PC-9 (cell line): Measurements from ENCODE around the gene AIFM1. TPM values are rescaled to one million over a fixed set of nuclear protein-coding genes. Genes with fewer than 3 reads are reported as not detected.
A peak's percentile ranks its signal among the peaks of the same experiment; 100 is the strongest.

ENCODE experiments used
- BruUV-seq: library from RNA; stranded (reverse); fragments of 400-500 nt; replicated peaks from 2 replicates; lab custom pipeline; 2021; lab: Mats Ljungman, UMichigan
- CTCF ChIA-PET: fragments of 300-600 bp; sonication (Branson Sonifier 250); formaldehyde crosslinking; loops from one replicate; lab custom pipeline; 2022; ENCODE audit warnings: antibody characterized with exemption; lab: Charles Lee
- POLR2A ChIA-PET: fragments of 300-600 bp; sonication (Branson Sonifier 250); formaldehyde crosslinking; loops from one replicate; lab custom pipeline; 2022; ENCODE audit warnings: antibody characterized with exemption; ENCODE audit not compliant: unreplicated experiment; lab: Charles Lee
- DNase-seq, 2 experiments: peaks; one replicate each; pipeline versions ENCODE4 v3.0.0 to v3.0.0-alpha.2; 2015 to 2022; ENCODE audit warnings: mixed read lengths in 1 of 2
- H2AFZ ChIP-seq: fragments of 200-600 bp; sonication (generic); 2 replicates; pipeline ENCODE4 v1.8.1; 2017; ENCODE audit warnings: antibody characterized with exemption
- H3F3A ChIP-seq: fragments of 200-600 bp; sonication (generic); 2 replicates; pipeline ENCODE4 v1.8.1; 2017; ENCODE audit warnings: antibody characterized with exemption, mild to moderate bottlenecking, low read depth; ENCODE audit not compliant: insufficient read depth
- H3K27ac ChIP-seq: fragments of 200-600 bp; sonication (generic); 2 replicates; pipeline ENCODE4 v1.6.1; 2016; ENCODE audit warnings: mixed run types
- H3K27me3 ChIP-seq: fragments of 200-600 bp; sonication (generic); 2 replicates; pipeline ENCODE4 v1.6.1; 2016; ENCODE audit warnings: low read depth, mixed run types; ENCODE audit not compliant: insufficient read depth
- H3K36me3 ChIP-seq: fragments of 200-600 bp; sonication (generic); 2 replicates; pipeline ENCODE4 v1.6.1; 2016; ENCODE audit warnings: low read depth, mixed run types
- H3K4me1 ChIP-seq: fragments of 200-600 bp; sonication (generic); replicated peaks from 2 replicates; pipeline ENCODE4 v1.6.1; 2016; ENCODE audit warnings: mixed run types; ENCODE audit not compliant: insufficient read depth
- H3K4me2 ChIP-seq: fragments of 200-600 bp; sonication (generic); 2 replicates; pipeline ENCODE4 v1.6.1; 2017; ENCODE audit warnings: mixed run types
- H3K4me3 ChIP-seq: fragments of 200-600 bp; sonication (generic); 2 replicates; pipeline ENCODE4 v1.6.1; 2016; ENCODE audit warnings: mixed run types
- H3K79me2 ChIP-seq: fragments of 200-600 bp; sonication (generic); 2 replicates; pipeline ENCODE4 v1.6.1; 2017; ENCODE audit warnings: low read depth, mixed run types
- H3K9me2 ChIP-seq: fragments of 200-600 bp; sonication (generic); 2 replicates; pipeline ENCODE4 v1.8.1; 2017; ENCODE audit warnings: mild to moderate bottlenecking; ENCODE audit not compliant: insufficient read depth
- H3K9me3 ChIP-seq: fragments of 200-600 bp; sonication (generic); 2 replicates; pipeline ENCODE4 v1.8.1; 2016; ENCODE audit warnings: low read depth; ENCODE audit not compliant: insufficient read depth
- H4K20me1 ChIP-seq: fragments of 200-600 bp; sonication (generic); 2 replicates; pipeline ENCODE4 v1.8.1; 2017; ENCODE audit not compliant: insufficient read depth
- EZH2 ChIP-seq: fragments of 200-600 bp; sonication (generic); IDR thresholded peaks from 2 replicates; pipeline ENCODE4 v1.8.0; 2017; ENCODE audit warnings: antibody characterized with exemption, low read depth
- intact Hi-C: fragments of 100-400 bp; cut with micrococcal nuclease; formaldehyde crosslinking; loops from one replicate; pipeline ENCODE4 v1.10.0; 2022; ENCODE audit not compliant: unreplicated experiment
- total RNA-seq: library from RNA; stranded (reverse); gene quantifications from 2 replicates; pipeline ENCODE4 v1.2.3, GENCODE V29; 2021
- TF ChIP-seq, protein P1 (sequence below): fragments of 200-600 bp; sonication (generic); conservative IDR thresholded peaks from 2 replicates; pipeline ENCODE4 v1.6.1; 2017; ENCODE audit warnings: mixed run types, antibody characterized with exemption, mild to moderate bottlenecking, moderate library complexity

Gene AIFM1
- total RNA-seq, 1 experiment from 2014 or later = 83.3 TPM

DNA sequence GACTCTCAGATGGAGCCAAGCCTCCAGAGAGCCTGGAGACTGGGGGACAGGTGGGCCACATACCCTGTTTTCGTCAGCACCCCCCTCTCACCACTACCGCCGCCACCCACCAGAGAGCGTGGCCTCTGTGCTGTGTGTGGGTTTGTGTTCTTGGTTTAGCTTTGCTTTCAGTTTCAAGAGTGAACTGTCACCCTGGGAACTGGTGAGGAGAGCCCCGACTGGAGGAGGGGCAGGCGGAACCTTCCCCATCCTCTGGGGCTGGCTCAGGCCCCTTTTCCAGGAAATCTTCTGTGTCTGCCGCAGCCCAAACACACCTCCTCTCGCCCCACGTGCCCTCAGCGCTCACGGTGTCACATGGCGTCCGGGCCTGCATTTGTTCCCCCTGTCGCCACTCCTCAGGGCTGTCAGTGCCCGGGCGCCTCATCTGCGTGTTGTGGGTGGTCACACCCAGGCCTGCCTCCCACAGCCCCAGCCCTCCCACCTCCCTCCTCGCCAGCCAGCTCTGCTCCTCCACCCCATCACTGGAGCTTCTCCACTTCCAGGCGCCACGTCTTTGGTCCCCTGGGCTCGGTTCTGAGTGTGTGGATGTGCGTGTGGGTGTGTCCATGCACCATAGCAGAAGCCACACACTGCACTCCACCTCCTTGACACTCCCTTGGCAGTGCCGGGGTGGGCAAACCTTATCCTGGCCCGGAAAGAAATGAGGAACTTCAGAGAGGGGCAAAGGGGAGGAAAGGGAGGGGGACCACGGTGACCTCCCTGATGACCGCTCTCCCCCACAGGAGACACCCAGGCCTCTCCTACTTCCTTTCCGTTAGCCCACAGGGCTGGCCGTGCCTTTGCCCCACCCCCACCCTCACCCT is 83.2 kb downstream of the AIFM1 start:
- H4K20me1 ChIP-seq = peaks cover 8% of the 10 kb centered on the region
- no peak for DNase-seq

DNA sequence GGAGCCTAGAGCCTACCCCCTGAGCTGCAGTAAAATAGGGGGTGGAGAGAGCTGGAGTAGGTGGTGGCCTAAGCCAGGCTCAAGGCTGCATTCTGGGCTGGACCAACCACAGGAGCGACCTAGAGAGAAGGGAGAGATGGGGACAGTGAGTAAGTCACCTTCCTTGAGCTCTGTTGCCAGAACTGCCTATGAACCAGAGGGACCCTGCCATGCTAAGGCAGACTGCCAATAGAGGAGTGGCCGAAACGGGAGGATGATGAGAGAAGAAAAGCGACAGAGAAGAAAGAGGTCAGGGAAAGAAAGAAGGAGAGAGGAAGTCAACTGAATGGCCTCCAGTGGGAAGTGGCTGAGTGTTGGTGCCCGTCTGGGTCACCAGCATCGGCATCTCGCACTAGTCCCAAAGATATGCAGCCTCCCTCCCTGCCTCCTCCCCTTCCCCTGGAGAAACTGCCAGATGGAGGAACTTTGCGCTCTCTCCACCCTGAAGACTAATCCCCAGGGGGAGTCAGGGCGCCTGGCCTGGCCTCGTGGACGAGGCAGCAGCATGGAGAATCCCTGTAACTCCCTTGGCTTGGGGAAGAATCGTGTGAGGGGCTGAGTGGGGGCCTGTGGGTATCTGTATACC is 84.1 kb downstream of the AIFM1 start:
- Histone ChIP-seq H3K9me3 (no peaks in the 10 kb centered on the region), H4K20me1 (peaks cover 16% of the 10 kb centered on the region), H3K4me1 (peaks cover 4% of the 10 kb centered on the region), H3K9me2 (no peaks in the 10 kb centered on the region), H3K27me3 (no peaks in the 10 kb centered on the region), H2AFZ (no peak overlapping the region), H3K4me3 (no peak overlapping the region), H3K4me2 (no peak overlapping the region), H3K36me3 (0 out of 2 replicates have a peak, but pooled peaks cover 5% of the 10 kb centered on the region), H3K79me2 (peaks cover 15% of the 10 kb centered on the region), H3K27ac (0 out of 2 replicates have a peak overlapping the region, but pooled peaks have one; percentile 9), H3F3A (peaks cover 20% of the 10 kb centered on the region)
- TF ChIP-seq, protein P1, sequence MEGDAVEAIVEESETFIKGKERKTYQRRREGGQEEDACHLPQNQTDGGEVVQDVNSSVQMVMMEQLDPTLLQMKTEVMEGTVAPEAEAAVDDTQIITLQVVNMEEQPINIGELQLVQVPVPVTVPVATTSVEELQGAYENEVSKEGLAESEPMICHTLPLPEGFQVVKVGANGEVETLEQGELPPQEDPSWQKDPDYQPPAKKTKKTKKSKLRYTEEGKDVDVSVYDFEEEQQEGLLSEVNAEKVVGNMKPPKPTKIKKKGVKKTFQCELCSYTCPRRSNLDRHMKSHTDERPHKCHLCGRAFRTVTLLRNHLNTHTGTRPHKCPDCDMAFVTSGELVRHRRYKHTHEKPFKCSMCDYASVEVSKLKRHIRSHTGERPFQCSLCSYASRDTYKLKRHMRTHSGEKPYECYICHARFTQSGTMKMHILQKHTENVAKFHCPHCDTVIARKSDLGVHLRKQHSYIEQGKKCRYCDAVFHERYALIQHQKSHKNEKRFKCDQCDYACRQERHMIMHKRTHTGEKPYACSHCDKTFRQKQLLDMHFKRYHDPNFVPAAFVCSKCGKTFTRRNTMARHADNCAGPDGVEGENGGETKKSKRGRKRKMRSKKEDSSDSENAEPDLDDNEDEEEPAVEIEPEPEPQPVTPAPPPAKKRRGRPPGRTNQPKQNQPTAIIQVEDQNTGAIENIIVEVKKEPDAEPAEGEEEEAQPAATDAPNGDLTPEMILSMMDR = no peak
- no peak for TF ChIP-seq EZH2
- DNase-seq = no peak
- no TSS peak for BruUV-seq
- intact Hi-C loops = loop anchor here (2.0 kb wide), 1 partner anchor 43 kb away; no protein-coding TSS in a partner anchor
- CTCF ChIA-PET = interaction anchor here (0.7 kb wide), 1 partner anchor 220 kb away, joined by 7 read pairs; no protein-coding TSS in a partner anchor
- POLR2A ChIA-PET = interaction anchor here (0.6 kb wide), 1 partner anchor 129 kb away, joined by 8 read pairs; no protein-coding TSS in a partner anchor

More for the DNA sequence above, 83.2 kb downstream of the AIFM1 start:
- ChIA-PET CTCF (no interaction called here), POLR2A (no interaction called here)
- no TSS peak for BruUV-seq
- H3K4me2 ChIP-seq = no peak overlapping the region
- no peaks in the 10 kb centered on the region for H3K27me3 ChIP-seq
- no peaks in the 10 kb centered on the region for H3K9me3 ChIP-seq
- intact Hi-C loops = no loop called here
- peaks cover 20% of the 10 kb centered on the region for H3F3A ChIP-seq
- peaks cover 4% of the 10 kb centered on the region for H3K4me1 ChIP-seq
- H3K4me3 ChIP-seq = no peak overlapping the region
- H3K79me2 ChIP-seq = peaks cover 23% of the 10 kb centered on the region
- no peak overlapping the region for H3K27ac ChIP-seq
- no peaks in the 10 kb centered on the region for H3K9me2 ChIP-seq
- TF ChIP-seq, protein P1 = no peak
- no peak for TF ChIP-seq EZH2
- no peak overlapping the region for H2AFZ ChIP-seq
- 0 out of 2 replicates have a peak, but pooled peaks cover 7% of the 10 kb centered on the region for H3K36me3 ChIP-seq

DNA sequence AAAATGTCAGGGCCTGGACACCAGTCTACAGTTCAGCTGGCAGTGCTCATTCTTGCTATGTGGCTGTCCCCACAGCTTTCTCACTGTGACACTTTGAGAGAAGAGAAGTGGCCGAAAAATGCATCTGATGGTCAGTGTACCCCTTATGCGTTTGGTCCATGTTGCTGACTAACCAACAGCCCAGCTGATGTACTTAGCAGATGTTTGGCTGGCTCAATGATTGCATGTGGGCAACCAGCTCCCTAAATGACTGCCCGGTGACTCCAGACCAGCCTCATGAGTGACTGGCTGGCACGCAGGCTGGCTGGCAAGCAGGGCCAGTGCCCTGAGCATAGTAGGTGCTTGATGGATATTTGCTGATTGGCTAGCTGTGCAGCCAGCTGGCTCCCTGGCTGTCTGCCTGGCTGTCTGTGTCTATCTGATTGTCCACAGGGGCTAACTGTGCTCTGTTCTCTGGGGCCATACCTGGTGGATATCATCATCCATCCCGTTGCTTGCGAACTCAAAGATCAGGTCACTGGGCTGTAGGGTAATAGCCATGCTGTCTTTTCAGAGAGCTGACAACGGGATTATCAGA is 84.8 kb downstream of the AIFM1 start:
- intact Hi-C loops = loop anchor here (1.0 to 2.0 kb wide), 2 partner anchors 44 to 111 kb away; no protein-coding TSS in a partner anchor

More for the DNA sequence above, 84.8 kb downstream of the AIFM1 start:
- ChIA-PET CTCF (interaction anchor here (0.7 kb wide), 1 partner anchor 221 kb away, joined by 7 read pairs; no protein-coding TSS in a partner anchor), POLR2A (interaction anchor here (0.6 kb wide), 1 partner anchor 130 kb away, joined by 8 read pairs; no protein-coding TSS in a partner anchor)
- Histone ChIP-seq H4K20me1 (peaks cover 16% of the 10 kb centered on the region), H3K9me3 (no peaks in the 10 kb centered on the region), H3K4me3 (no peak overlapping the region), H3K27me3 (no peaks in the 10 kb centered on the region), H3K27ac (0 out of 2 replicates have a peak overlapping the region, but pooled peaks have one; percentile 9), H2AFZ (no peak overlapping the region), H3K79me2 (peaks cover 9% of the 10 kb centered on the region), H3K4me1 (peaks cover 4% of the 10 kb centered on the region), H3F3A (peaks cover 20% of the 10 kb centered on the region), H3K4me2 (no peak overlapping the region), H3K36me3 (no peaks in the 10 kb centered on the region), H3K9me2 (no peaks in the 10 kb centered on the region)
- DNase-seq = no peak
- TF ChIP-seq EZH2 = no peak
- TF ChIP-seq, protein P1 = no peak
- BruUV-seq = no TSS peak
